Activated CD8-positive, alpha-beta T cell treated with anti-CD3 and anti-CD28 coated beads for 36 hours (primary cell): ENCODE results near the gene NCR3LG1. TPM values are rescaled to one million over a fixed set of nuclear protein-coding genes. Genes with fewer than 3 reads are reported as not detected.

Experiments used
- ATAC-seq: fragments of 200-7000 bp; cut with Tn5 transposase; one replicate; pipeline ENCODE4 v1.10.0; 2021; ENCODE audit warnings: mild to moderate bottlenecking, moderate library complexity
- CTCF ChIA-PET: fragments of 350-600 bp; sonication (Branson Sonifier 250); formaldehyde crosslinking; loops from one replicate; lab custom pipeline; 2021; ENCODE audit warnings: antibody characterized with exemption; lab: Charles Lee
- POLR2A ChIA-PET: fragments of 350-600 bp; sonication (Branson Sonifier 250); formaldehyde crosslinking; loops from one replicate; lab custom pipeline; 2021; ENCODE audit warnings: antibody characterized with exemption; lab: Charles Lee
- DNase-seq: peaks from one replicate; pipeline ENCODE4 v3.0.0-alpha.2; 2020
- H3K27ac Mint-ChIP-seq: one replicate; pipeline ENCODE4 v1.8.0; 2021; ENCODE audit warnings: mild to moderate bottlenecking, mixed read lengths
- H3K27me3 Mint-ChIP-seq: one replicate; pipeline ENCODE4 v1.8.0; 2021; ENCODE audit warnings: mixed read lengths
- H3K36me3 Mint-ChIP-seq: one replicate; pipeline ENCODE4 v1.8.0; 2021; ENCODE audit warnings: low read depth, mixed read lengths
- H3K4me1 Mint-ChIP-seq: one replicate; pipeline ENCODE4 v1.8.0; 2021; ENCODE audit warnings: low read depth, mixed read lengths
- H3K4me3 Mint-ChIP-seq: one replicate; pipeline ENCODE4 v1.8.0; 2021; ENCODE audit warnings: mild to moderate bottlenecking, moderate library complexity, mixed read lengths
- H3K9me3 Mint-ChIP-seq: one replicate; pipeline ENCODE4 v1.8.0; 2021; ENCODE audit warnings: mixed read lengths
- CTCF ChIP-seq: fragments of 200-600 bp; IDR thresholded peaks from one replicate; pipeline ENCODE4 v1.8.0; 2022; ENCODE audit warnings: antibody characterized with exemption, mild to moderate bottlenecking
- intact Hi-C: fragments of 100-400 bp; cut with micrococcal nuclease; formaldehyde crosslinking; loops from one replicate; pipeline ENCODE4 v1.10.0; 2022
- total RNA-seq, 2 experiments: library from RNA; stranded (reverse); gene quantifications; one replicate each; pipeline ENCODE4 v1.2.3, GENCODE V29; 2021

NCR3LG1 gene
- total RNA-seq, 2 experiments from 2014 or later: 3.4 to 4.2 TPM

GRCh38 chr11:17328871-17329494 lies 22.6 kb upstream of the NCR3LG1 start:
- no peak for TF ChIP-seq CTCF
- H3K4me3 Mint-ChIP-seq: no peak overlapping the region
- ChIA-PET POLR2A (no interaction called here), CTCF (interaction anchor here (1.3 to 3.2 kb wide), 5 partner anchors 9 to 99 kb away, joined by 3 to 10 read pairs (median 5); no protein-coding TSS in a partner anchor)
- no peaks in the 10 kb centered on the region for H3K9me3 Mint-ChIP-seq
- H3K27me3 Mint-ChIP-seq: no peaks in the 10 kb centered on the region
- DNase-seq (no peak), ATAC-seq (no peak)
- H3K27ac Mint-ChIP-seq: no peak overlapping the region
- H3K4me1 Mint-ChIP-seq: peaks cover 22% of the 10 kb centered on the region
- intact Hi-C loops: no loop called here
- H3K36me3 Mint-ChIP-seq: peaks cover 36% of the 10 kb centered on the region

GRCh38 chr11:17331669-17332068 lies 19.9 kb upstream of the NCR3LG1 start:
- ATAC-seq (no peak), DNase-seq (no peak)
- Mint-ChIP-seq H3K4me3 (no peak overlapping the region), H3K27ac (no peak overlapping the region), H3K36me3 (peaks cover 28% of the 10 kb centered on the region), H3K4me1 (peaks cover 18% of the 10 kb centered on the region), H3K27me3 (no peaks in the 10 kb centered on the region), H3K9me3 (no peaks in the 10 kb centered on the region)
- intact Hi-C loops: no loop called here
- ChIA-PET CTCF (interaction anchor here (1.0 to 3.2 kb wide), 2 partner anchors 13 to 102 kb away, joined by 3 to 10 read pairs; no protein-coding TSS in a partner anchor), POLR2A (no interaction called here)
- TF ChIP-seq CTCF: no peak

- Mint-ChIP-seq H3K27me3 (no peaks in the 10 kb centered on the region), H3K4me3 (no peak overlapping the region), H3K4me1 (peaks cover 18% of the 10 kb centered on the region), H3K27ac (peak overlapping the region; percentile 52), H3K9me3 (no peaks in the 10 kb centered on the region), H3K36me3 (peaks cover 27% of the 10 kb centered on the region)
- ChIA-PET CTCF (interaction anchor here (0.6 to 1.8 kb wide), 6 partner anchors 16 to 127 kb away, joined by 3 to 8 read pairs (median 3); no protein-coding TSS in a partner anchor), POLR2A (interaction anchor here (0.8 to 1.0 kb wide), 2 partner anchors 15 to 37 kb away, joined by 3 read pairs; no protein-coding TSS in a partner anchor)
- DNase-seq (no peak), ATAC-seq (peak; percentile 77)
- TF ChIP-seq CTCF: no peak
- intact Hi-C loops: no loop called here
Observed at GRCh38 chr11:17333799-17334586, 17.6 kb upstream of the NCR3LG1 start.

GRCh38 chr11:17343257-17343656 lies 8.3 kb upstream of the NCR3LG1 start:
- H3K36me3 Mint-ChIP-seq: peaks cover 11% of the 10 kb centered on the region
- no peak overlapping the region for H3K27ac Mint-ChIP-seq
- ChIA-PET CTCF (no interaction called here), POLR2A (interaction anchor here (1.3 kb wide), 1 partner anchor 61 kb away, joined by 3 read pairs; no protein-coding TSS in a partner anchor)
- intact Hi-C loops: no loop called here
- no peak for TF ChIP-seq CTCF
- ATAC-seq (no peak), DNase-seq (no peak)
- no peaks in the 10 kb centered on the region for H3K9me3 Mint-ChIP-seq
- H3K4me1 Mint-ChIP-seq: peaks cover 17% of the 10 kb centered on the region
- H3K27me3 Mint-ChIP-seq: no peaks in the 10 kb centered on the region
- no peak overlapping the region for H3K4me3 Mint-ChIP-seq
